ENCODE measurements around the gene CHI3L1. TPM values are rescaled to one million over a fixed set of nuclear protein-coding genes. Genes with fewer than 3 reads are reported as not detected.

Gene CHI3L1
- total RNA-seq, 1 experiment from 2014 or later: not detected

DNA sequence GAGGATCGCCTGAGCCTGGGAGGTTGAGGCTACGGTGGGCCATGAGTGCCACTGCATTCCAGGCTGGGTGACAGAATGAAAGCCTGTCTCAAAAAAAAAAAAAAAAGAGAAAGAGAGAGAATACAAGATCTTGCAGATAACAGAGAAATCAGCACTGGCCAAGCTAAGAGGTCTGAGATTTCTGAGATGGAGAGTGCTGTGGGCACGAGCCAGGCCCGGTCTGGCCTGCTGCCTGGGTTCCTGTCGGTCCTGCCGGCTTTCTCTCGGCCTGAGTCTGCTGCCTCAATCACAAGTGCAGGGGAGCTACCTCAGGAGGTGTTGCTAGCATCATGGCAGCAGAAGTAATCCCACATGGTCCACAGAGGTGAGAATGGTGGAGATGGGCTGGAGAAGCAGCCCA lies 40.0 kb downstream of the CHI3L1 start:
- Histone ChIP-seq H3K9me3 (ENCODE audit: low read depth, low read length, poor library complexity, severe bottlenecking) (no peaks in the 10 kb centered on the region), H3K36me3 (ENCODE audit: insufficient read depth, low read length, poor library complexity, severe bottlenecking) (no peaks in the 10 kb centered on the region), H3K27ac (ENCODE audit: low read depth, low read length, poor library complexity, severe bottlenecking) (no peak overlapping the region), H3K4me1 (ENCODE audit: insufficient read depth, low read length, poor library complexity, severe bottlenecking) (peaks cover 11% of the 10 kb centered on the region), H3K27me3 (replicated peaks; ENCODE audit: insufficient read depth, low read depth, low read length, poor library complexity) (no peaks in the 10 kb centered on the region), H3K4me3 (ENCODE audit: low read depth, low read length, poor library complexity, severe bottlenecking) (no peak overlapping the region)
- BruUV-seq (replicated peaks): no TSS peak
- DNase-seq (ENCODE audit: low spot score): no peak
- POLR2A ChIA-PET (ENCODE audit: low non-redundant PET): no interaction called here
- intact Hi-C loops (cut with micrococcal nuclease; ENCODE audit: unreplicated experiment): no loop called here
- TF ChIP-seq CTCF (conservative IDR thresholded peaks at IDR 0.05; ENCODE audit: low read depth, low read length) (no peak), EZH2 (IDR thresholded peaks at IDR 0.05; ENCODE audit: borderline replicate concordance, low read depth, low read length, poor library complexity, severe bottlenecking) (no peak)
- CTCF ChIA-PET: interaction anchor here (1.0 kb wide), 1 partner anchor 88 kb away, joined by 9 read pairs; no protein-coding TSS in a partner anchor

- CTCF ChIA-PET: interaction anchor here (1.0 kb wide), 1 partner anchor 87 kb away, joined by 9 read pairs; no protein-coding TSS in a partner anchor
- Histone ChIP-seq H3K9me3 (ENCODE audit: low read depth, low read length, poor library complexity, severe bottlenecking) (no peaks in the 10 kb centered on the region), H3K4me3 (ENCODE audit: low read depth, low read length, poor library complexity, severe bottlenecking) (no peak overlapping the region), H3K27ac (ENCODE audit: low read depth, low read length, poor library complexity, severe bottlenecking) (no peak overlapping the region), H3K36me3 (ENCODE audit: insufficient read depth, low read length, poor library complexity, severe bottlenecking) (no peaks in the 10 kb centered on the region), H3K27me3 (replicated peaks; ENCODE audit: insufficient read depth, low read depth, low read length, poor library complexity) (no peaks in the 10 kb centered on the region), H3K4me1 (ENCODE audit: insufficient read depth, low read length, poor library complexity, severe bottlenecking) (peaks cover 7% of the 10 kb centered on the region)
- DNase-seq (ENCODE audit: low spot score): no peak
- POLR2A ChIA-PET (ENCODE audit: low non-redundant PET): no interaction called here
- intact Hi-C loops (cut with micrococcal nuclease; ENCODE audit: unreplicated experiment): no loop called here
- TF ChIP-seq EZH2 (IDR thresholded peaks at IDR 0.05; ENCODE audit: borderline replicate concordance, low read depth, low read length, poor library complexity, severe bottlenecking): no peak
- no peak for TF ChIP-seq CTCF (conservative IDR thresholded peaks at IDR 0.05; ENCODE audit: low read depth, low read length)
- no TSS peak for BruUV-seq (replicated peaks)
These were observed 40.5 kb downstream of the CHI3L1 start for GRCh38 chr1:203146042-203146369.

- ChIA-PET CTCF (interaction anchor here (1.0 kb wide), 1 partner anchor 87 kb away, joined by 9 read pairs; no protein-coding TSS in a partner anchor), POLR2A (ENCODE audit: low non-redundant PET) (no interaction called here)
- Histone ChIP-seq H3K36me3 (ENCODE audit: insufficient read depth, low read length, poor library complexity, severe bottlenecking) (no peaks in the 10 kb centered on the region), H3K27me3 (replicated peaks; ENCODE audit: insufficient read depth, low read depth, low read length, poor library complexity) (no peaks in the 10 kb centered on the region), H3K27ac (ENCODE audit: low read depth, low read length, poor library complexity, severe bottlenecking) (no peak overlapping the region), H3K4me3 (ENCODE audit: low read depth, low read length, poor library complexity, severe bottlenecking) (no peak overlapping the region), H3K4me1 (ENCODE audit: insufficient read depth, low read length, poor library complexity, severe bottlenecking) (peaks cover 5% of the 10 kb centered on the region), H3K9me3 (ENCODE audit: low read depth, low read length, poor library complexity, severe bottlenecking) (no peaks in the 10 kb centered on the region)
- TF ChIP-seq EZH2 (IDR thresholded peaks at IDR 0.05; ENCODE audit: borderline replicate concordance, low read depth, low read length, poor library complexity, severe bottlenecking) (no peak), CTCF (conservative IDR thresholded peaks at IDR 0.05; ENCODE audit: low read depth, low read length) (no peak)
- BruUV-seq (replicated peaks): no TSS peak
- DNase-seq (ENCODE audit: low spot score): no peak
- intact Hi-C loops (cut with micrococcal nuclease; ENCODE audit: unreplicated experiment): no loop called here
These were observed 41.0 kb downstream of the CHI3L1 start for GRCh38 chr1:203145321-203146041.
